ENCODE results near the gene POLN.

Gene POLN

GRCh38 chr4:2062808-2063524 lies 179.0 kb downstream of the POLN start:
- Histone ChIP-seq H3K4me1 (ENCODE audit: control insufficient read depth in 5 of 5, insufficient read depth in 5 of 5, low read length in 5 of 5) (peaks cover under 1 to 75% (median 64%) of the 10 kb centered on the region in 5 donors), H3K36me3 (ENCODE audit: control insufficient read depth in 5 of 5, insufficient read depth in 5 of 5, low read length in 5 of 5) (peaks cover 0 to 3% (median 0%) of the 10 kb centered on the region in 5 donors), H3K27ac (ENCODE audit: low read depth, low read length) (no peak overlapping the region), H3K9ac (ENCODE audit: low read length in 5 of 5) (no peak overlapping the region), H3K4me3 (ENCODE audit: low read depth in 1 of 5, low read length in 5 of 5) (no peak overlapping the region), H3K27me3 (ENCODE audit: control insufficient read depth in 5 of 5, insufficient read depth in 4 of 5, low read length in 5 of 5) (peaks cover 0 to 20% (median 0%) of the 10 kb centered on the region in 5 donors), H3K9me3 (ENCODE audit: control insufficient read depth in 5 of 5, low read length in 5 of 5) (no peaks in the 10 kb centered on the region)

GRCh38 chr4:2062168-2062807 lies 179.6 kb downstream of the POLN start:
- H3K4me3 ChIP-seq (ENCODE audit: low read depth in 1 of 5, low read length in 5 of 5): peak overlapping the region in 3 of 5 donors; percentile 47 to 66 (median 61)
- H3K36me3 ChIP-seq (ENCODE audit: control insufficient read depth in 5 of 5, insufficient read depth in 5 of 5, low read length in 5 of 5): peaks cover 0 to 3% (median 0%) of the 10 kb centered on the region in 5 donors
- peaks cover 0 to 20% (median 2%) of the 10 kb centered on the region in 5 donors for H3K27me3 ChIP-seq (ENCODE audit: control insufficient read depth in 5 of 5, insufficient read depth in 4 of 5, low read length in 5 of 5)
- H3K27ac ChIP-seq (ENCODE audit: low read depth, low read length): no peak overlapping the region
- peaks cover 0 to 68% (median 57%) of the 10 kb centered on the region in 5 donors for H3K4me1 ChIP-seq (ENCODE audit: control insufficient read depth in 5 of 5, insufficient read depth in 5 of 5, low read length in 5 of 5)
- no peaks in the 10 kb centered on the region for H3K9me3 ChIP-seq (ENCODE audit: control insufficient read depth in 5 of 5, low read length in 5 of 5)
- H3K9ac ChIP-seq (ENCODE audit: low read length in 5 of 5): peak overlapping the region in 1 of 5 donors; percentile 20

GRCh38 chr4:2061186-2062131 lies 180.5 kb downstream of the POLN start:
- peaks cover 0 to 60% (median 49%) of the 10 kb centered on the region in 5 donors for H3K4me1 ChIP-seq (ENCODE audit: control insufficient read depth in 5 of 5, insufficient read depth in 5 of 5, low read length in 5 of 5)
- H3K4me3 ChIP-seq (ENCODE audit: low read depth in 1 of 5, low read length in 5 of 5): peak overlapping the region in 4 of 5 donors; percentile 21 to 66 (median 54)
- H3K27ac ChIP-seq (ENCODE audit: low read depth, low read length): peak overlapping the region; percentile 57
- peaks cover 0 to 3% (median 0%) of the 10 kb centered on the region in 5 donors for H3K36me3 ChIP-seq (ENCODE audit: control insufficient read depth in 5 of 5, insufficient read depth in 5 of 5, low read length in 5 of 5)
- H3K9ac ChIP-seq (ENCODE audit: low read length in 5 of 5): peak overlapping the region in 2 of 5 donors; percentile 24 to 56
- H3K9me3 ChIP-seq (ENCODE audit: control insufficient read depth in 5 of 5, low read length in 5 of 5): no peaks in the 10 kb centered on the region
- H3K27me3 ChIP-seq (ENCODE audit: control insufficient read depth in 5 of 5, insufficient read depth in 4 of 5, low read length in 5 of 5): peaks cover 0 to 20% (median 3%) of the 10 kb centered on the region in 5 donors

GRCh38 chr4:2060611-2061185 lies 181.2 kb downstream of the POLN start:
- Histone ChIP-seq H3K27me3 (ENCODE audit: control insufficient read depth in 5 of 5, insufficient read depth in 4 of 5, low read length in 5 of 5) (peaks cover 0 to 23% (median 3%) of the 10 kb centered on the region in 5 donors), H3K27ac (ENCODE audit: low read depth, low read length) (peak overlapping the region; percentile 57), H3K4me3 (ENCODE audit: low read depth in 1 of 5, low read length in 5 of 5) (peak overlapping the region in 4 of 5 donors; percentile 47 to 66 (median 55)), H3K36me3 (ENCODE audit: control insufficient read depth in 5 of 5, insufficient read depth in 5 of 5, low read length in 5 of 5) (peaks cover 0 to 3% (median 0%) of the 10 kb centered on the region in 5 donors), H3K4me1 (ENCODE audit: control insufficient read depth in 5 of 5, insufficient read depth in 5 of 5, low read length in 5 of 5) (peaks cover 0 to 52% (median 42%) of the 10 kb centered on the region in 5 donors), H3K9ac (ENCODE audit: low read length in 5 of 5) (no peak overlapping the region), H3K9me3 (ENCODE audit: control insufficient read depth in 5 of 5, low read length in 5 of 5) (no peaks in the 10 kb centered on the region)

GRCh38 chr4:2059726-2060602 lies 182.0 kb downstream of the POLN start:
- peak overlapping the region; percentile 57 for H3K27ac ChIP-seq (ENCODE audit: low read depth, low read length)
- H3K4me3 ChIP-seq (ENCODE audit: low read depth in 1 of 5, low read length in 5 of 5): peak overlapping the region in 4 of 5 donors; percentile 47 to 61 (median 52)
- H3K9ac ChIP-seq (ENCODE audit: low read length in 5 of 5): no peak overlapping the region
- peaks cover 0 to 3% (median 0%) of the 10 kb centered on the region in 5 donors for H3K36me3 ChIP-seq (ENCODE audit: control insufficient read depth in 5 of 5, insufficient read depth in 5 of 5, low read length in 5 of 5)
- H3K9me3 ChIP-seq (ENCODE audit: control insufficient read depth in 5 of 5, low read length in 5 of 5): no peaks in the 10 kb centered on the region
- H3K4me1 ChIP-seq (ENCODE audit: control insufficient read depth in 5 of 5, insufficient read depth in 5 of 5, low read length in 5 of 5): peaks cover 0 to 48% (median 38%) of the 10 kb centered on the region in 5 donors
- peaks cover 0 to 23% (median 3%) of the 10 kb centered on the region in 5 donors for H3K27me3 ChIP-seq (ENCODE audit: control insufficient read depth in 5 of 5, insufficient read depth in 4 of 5, low read length in 5 of 5)

GRCh38 chr4:2059046-2059725 lies 182.7 kb downstream of the POLN start, which contains the start of gene NAT8L:
Gene NAT8L, plus strand, starts transcription at chr4:2059327. Its CDS starts 185 bp downstream, at chr4:2059512.
- H3K4me1 ChIP-seq (ENCODE audit: control insufficient read depth in 5 of 5, insufficient read depth in 5 of 5, low read length in 5 of 5): peaks cover 0 to 40% (median 38%) of the 10 kb centered on the region in 5 donors
- H3K4me3 ChIP-seq (ENCODE audit: low read depth in 1 of 5, low read length in 5 of 5): peak within 1 kb of the TSS in 4 of 5 donors; percentile 6 to 61 (median 52)
- H3K36me3 ChIP-seq (ENCODE audit: control insufficient read depth in 5 of 5, insufficient read depth in 5 of 5, low read length in 5 of 5): no peaks in the 10 kb centered on the region
- no peaks in the 10 kb centered on the region for H3K9me3 ChIP-seq (ENCODE audit: control insufficient read depth in 5 of 5, low read length in 5 of 5)
- no peak within 1 kb of the TSS for H3K9ac ChIP-seq (ENCODE audit: low read length in 5 of 5)
- no peak within 1 kb of the TSS for H3K27ac ChIP-seq (ENCODE audit: low read depth, low read length)
- peaks cover 0 to 23% (median 3%) of the 10 kb centered on the region in 5 donors for H3K27me3 ChIP-seq (ENCODE audit: control insufficient read depth in 5 of 5, insufficient read depth in 4 of 5, low read length in 5 of 5)

- peak overlapping the region in 3 of 5 donors; percentile 31 to 59 (median 51) for H3K4me3 ChIP-seq (ENCODE audit: low read depth in 1 of 5, low read length in 5 of 5)
- peaks cover 0 to 35% (median 32%) of the 10 kb centered on the region in 5 donors for H3K4me1 ChIP-seq (ENCODE audit: control insufficient read depth in 5 of 5, insufficient read depth in 5 of 5, low read length in 5 of 5)
- H3K36me3 ChIP-seq (ENCODE audit: control insufficient read depth in 5 of 5, insufficient read depth in 5 of 5, low read length in 5 of 5): no peaks in the 10 kb centered on the region
- no peak overlapping the region for H3K9ac ChIP-seq (ENCODE audit: low read length in 5 of 5)
- peaks cover 0 to 23% (median 3%) of the 10 kb centered on the region in 5 donors for H3K27me3 ChIP-seq (ENCODE audit: control insufficient read depth in 5 of 5, insufficient read depth in 4 of 5, low read length in 5 of 5)
- H3K27ac ChIP-seq (ENCODE audit: low read depth, low read length): no peak overlapping the region
- no peaks in the 10 kb centered on the region for H3K9me3 ChIP-seq (ENCODE audit: control insufficient read depth in 5 of 5, low read length in 5 of 5)
These were observed 183.5 kb downstream of the POLN start for GRCh38 chr4:2058264-2059045.
